ENCODE measurements around the gene MANF. TPM values are rescaled to one million over a fixed set of nuclear protein-coding genes. Genes with fewer than 3 reads are reported as not detected.

MANF gene
- total and polyA plus RNA-seq, 2 donors: 60.7 to 84.5 TPM

DNA sequence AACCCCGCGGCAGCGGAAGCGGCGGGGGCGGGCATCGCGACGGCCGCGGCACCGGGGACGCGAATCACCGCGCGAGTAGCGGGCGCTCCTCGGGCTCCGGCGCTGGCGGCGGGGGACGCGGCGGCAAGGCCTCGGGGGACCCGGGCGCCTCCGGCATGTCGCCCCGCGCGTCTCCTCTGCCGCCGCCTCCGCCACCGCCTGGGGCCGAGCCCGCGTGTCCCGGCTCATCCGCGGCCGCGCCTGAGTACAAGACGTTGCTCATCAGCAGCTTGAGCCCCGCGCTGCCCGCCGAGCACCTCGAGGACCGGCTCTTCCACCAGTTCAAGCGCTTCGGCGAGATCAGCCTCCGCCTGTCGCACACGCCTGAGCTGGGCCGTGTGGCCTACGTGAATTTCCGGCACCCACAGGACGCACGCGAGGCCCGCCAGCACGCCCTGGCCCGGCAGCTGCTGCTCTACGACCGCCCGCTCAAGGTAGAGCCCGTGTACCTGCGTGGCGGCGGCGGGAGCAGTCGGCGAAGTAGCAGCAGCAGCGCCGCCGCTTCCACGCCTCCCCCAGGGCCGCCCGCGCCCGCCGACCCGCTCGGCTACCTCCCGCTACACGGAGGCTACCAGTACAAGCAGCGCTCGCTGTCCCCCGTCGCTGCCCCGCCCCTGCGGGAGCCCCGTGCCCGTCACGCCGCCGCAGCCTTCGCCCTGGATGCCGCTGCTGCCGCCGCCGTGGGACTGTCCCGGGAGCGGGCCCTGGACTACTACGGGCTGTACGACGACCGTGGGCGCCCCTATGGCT, 6.7 kb downstream of the MANF start:
- 16% methylated on average over 115 of the region's 115 CpGs for WGBS
- Histone ChIP-seq H3K4me3 (ENCODE audit: low read length in 2 of 2) (peak overlapping the region; percentile 72 to 96), H3K27ac (ENCODE audit: low read depth in 1 of 2, low read length in 1 of 2) (peak overlapping the region; percentile 85 to 98), H3K27me3 (ENCODE audit: control insufficient read depth in 2 of 2, insufficient read depth in 1 of 2, low read length in 1 of 2) (no peaks in the 10 kb centered on the region), H3K9me3 (ENCODE audit: control insufficient read depth in 2 of 2, insufficient read depth in 1 of 2, low read length in 1 of 2) (peaks cover 2 to 16% of the 10 kb centered on the region in 2 donors), H3K4me1 (ENCODE audit: control insufficient read depth in 2 of 2, insufficient read depth in 2 of 2, low read length in 2 of 2) (peaks cover 29 to 50% of the 10 kb centered on the region in 2 donors), H3K36me3 (ENCODE audit: control insufficient read depth in 2 of 2, insufficient read depth in 2 of 2, low read length in 1 of 2) (peaks cover 66 to 77% of the 10 kb centered on the region in 2 donors)
- DNase-seq (ENCODE audit: low read depth in 6 of 9, low spot score in 9 of 9): peak in 2 of 9 donors; percentile 48 to 68

DNA sequence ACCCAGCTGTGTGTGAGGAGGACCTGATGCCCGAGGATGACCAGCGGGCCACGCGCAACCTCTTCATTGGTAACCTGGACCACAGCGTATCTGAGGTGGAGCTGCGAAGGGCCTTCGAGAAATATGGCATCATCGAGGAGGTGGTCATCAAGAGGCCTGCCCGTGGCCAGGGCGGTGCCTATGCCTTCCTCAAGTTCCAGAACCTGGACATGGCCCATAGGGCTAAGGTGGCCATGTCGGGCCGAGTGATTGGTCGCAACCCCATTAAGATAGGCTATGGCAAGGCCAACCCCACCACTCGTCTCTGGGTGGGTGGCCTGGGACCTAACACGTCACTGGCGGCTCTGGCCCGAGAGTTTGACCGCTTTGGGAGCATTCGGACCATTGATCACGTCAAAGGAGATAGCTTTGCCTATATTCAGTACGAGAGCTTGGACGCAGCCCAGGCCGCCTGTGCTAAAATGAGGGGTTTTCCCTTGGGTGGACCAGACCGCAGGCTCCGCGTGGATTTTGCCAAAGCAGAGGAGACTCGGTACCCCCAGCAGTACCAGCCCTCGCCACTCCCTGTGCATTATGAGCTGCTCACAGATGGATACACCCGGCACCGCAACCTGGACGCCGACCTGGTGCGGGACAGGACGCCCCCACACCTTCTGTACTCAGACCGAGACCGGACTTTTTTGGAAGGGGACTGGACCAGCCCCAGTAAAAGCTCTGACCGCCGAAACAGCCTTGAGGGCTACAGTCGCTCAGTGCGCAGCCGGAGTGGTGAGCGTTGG, 7.5 kb downstream of the MANF start:
- peaks cover 27 to 45% of the 10 kb centered on the region in 2 donors for H3K4me1 ChIP-seq (ENCODE audit: control insufficient read depth in 2 of 2, insufficient read depth in 2 of 2, low read length in 2 of 2)
- peaks cover 2 to 16% of the 10 kb centered on the region in 2 donors for H3K9me3 ChIP-seq (ENCODE audit: control insufficient read depth in 2 of 2, insufficient read depth in 1 of 2, low read length in 1 of 2)
- no peaks in the 10 kb centered on the region for H3K27me3 ChIP-seq (ENCODE audit: control insufficient read depth in 2 of 2, insufficient read depth in 1 of 2, low read length in 1 of 2)
- H3K4me3 ChIP-seq (ENCODE audit: low read length in 2 of 2): peak overlapping the region; percentile 72 to 96
- no peak overlapping the region for H3K27ac ChIP-seq (ENCODE audit: low read depth in 1 of 2, low read length in 1 of 2)
- DNase-seq (ENCODE audit: low read depth in 6 of 9, low spot score in 9 of 9): no peak
- 97% methylated on average over 42 of the region's 42 CpGs for WGBS
- H3K36me3 ChIP-seq (ENCODE audit: control insufficient read depth in 2 of 2, insufficient read depth in 2 of 2, low read length in 1 of 2): peaks cover 67 to 81% of the 10 kb centered on the region in 2 donors

DNA sequence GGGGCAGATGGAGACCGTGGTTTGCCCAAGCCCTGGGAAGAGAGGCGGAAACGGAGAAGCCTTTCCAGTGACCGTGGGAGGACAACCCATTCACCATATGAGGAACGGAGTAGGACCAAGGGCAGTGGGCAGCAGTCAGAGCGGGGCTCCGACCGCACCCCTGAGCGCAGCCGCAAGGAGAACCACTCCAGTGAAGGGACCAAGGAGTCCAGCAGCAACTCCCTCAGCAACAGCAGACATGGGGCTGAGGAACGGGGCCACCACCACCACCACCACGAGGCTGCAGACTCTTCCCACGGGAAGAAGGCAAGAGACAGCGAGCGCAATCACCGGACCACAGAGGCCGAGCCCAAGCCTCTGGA, 8.0 kb downstream of the MANF start:
- H3K36me3 ChIP-seq (ENCODE audit: control insufficient read depth in 2 of 2, insufficient read depth in 2 of 2, low read length in 1 of 2): peaks cover 64 to 76% of the 10 kb centered on the region in 2 donors
- DNase-seq (ENCODE audit: low read depth in 6 of 9, low spot score in 9 of 9): no peak
- H3K27me3 ChIP-seq (ENCODE audit: control insufficient read depth in 2 of 2, insufficient read depth in 1 of 2, low read length in 1 of 2): no peaks in the 10 kb centered on the region
- peaks cover 27 to 39% of the 10 kb centered on the region in 2 donors for H3K4me1 ChIP-seq (ENCODE audit: control insufficient read depth in 2 of 2, insufficient read depth in 2 of 2, low read length in 2 of 2)
- no peak overlapping the region for H3K27ac ChIP-seq (ENCODE audit: low read depth in 1 of 2, low read length in 1 of 2)
- H3K9me3 ChIP-seq (ENCODE audit: control insufficient read depth in 2 of 2, insufficient read depth in 1 of 2, low read length in 1 of 2): peaks cover 2 to 16% of the 10 kb centered on the region in 2 donors
- 98% methylated on average over 17 of the region's 17 CpGs for WGBS
- H3K4me3 ChIP-seq (ENCODE audit: low read length in 2 of 2): no peak overlapping the region

DNA sequence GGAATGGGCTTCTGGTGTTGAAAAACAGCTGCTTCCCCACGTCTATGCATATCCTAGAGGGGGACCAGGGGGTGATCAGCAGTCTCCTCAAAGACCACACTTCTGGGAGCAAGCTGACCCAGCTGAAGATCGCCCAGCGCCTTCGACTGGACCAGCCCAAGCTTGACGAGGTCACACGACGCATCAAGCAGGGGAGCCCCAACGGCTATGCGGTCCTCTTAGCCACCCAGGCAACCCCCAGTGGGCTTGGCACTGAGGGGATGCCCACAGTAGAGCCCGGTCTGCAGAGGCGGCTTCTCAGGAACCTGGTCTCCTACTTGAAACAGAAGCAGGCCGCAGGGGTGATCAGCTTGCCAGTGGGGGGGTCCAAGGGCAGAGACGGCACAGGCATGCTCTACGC, 8.5 kb downstream of the MANF start:
- H3K4me1 ChIP-seq (ENCODE audit: control insufficient read depth in 2 of 2, insufficient read depth in 2 of 2, low read length in 2 of 2): peaks cover 27 to 34% of the 10 kb centered on the region in 2 donors
- no peak overlapping the region for H3K27ac ChIP-seq (ENCODE audit: low read depth in 1 of 2, low read length in 1 of 2)
- H3K9me3 ChIP-seq (ENCODE audit: control insufficient read depth in 2 of 2, insufficient read depth in 1 of 2, low read length in 1 of 2): peaks cover 2 to 16% of the 10 kb centered on the region in 2 donors
- no peak for DNase-seq (ENCODE audit: low read depth in 6 of 9, low spot score in 9 of 9)
- H3K36me3 ChIP-seq (ENCODE audit: control insufficient read depth in 2 of 2, insufficient read depth in 2 of 2, low read length in 1 of 2): peaks cover 63 to 74% of the 10 kb centered on the region in 2 donors
- WGBS: 97% methylated on average over 14 of the region's 14 CpGs
- H3K4me3 ChIP-seq (ENCODE audit: low read length in 2 of 2): no peak overlapping the region
- H3K27me3 ChIP-seq (ENCODE audit: control insufficient read depth in 2 of 2, insufficient read depth in 1 of 2, low read length in 1 of 2): no peaks in the 10 kb centered on the region

DNA sequence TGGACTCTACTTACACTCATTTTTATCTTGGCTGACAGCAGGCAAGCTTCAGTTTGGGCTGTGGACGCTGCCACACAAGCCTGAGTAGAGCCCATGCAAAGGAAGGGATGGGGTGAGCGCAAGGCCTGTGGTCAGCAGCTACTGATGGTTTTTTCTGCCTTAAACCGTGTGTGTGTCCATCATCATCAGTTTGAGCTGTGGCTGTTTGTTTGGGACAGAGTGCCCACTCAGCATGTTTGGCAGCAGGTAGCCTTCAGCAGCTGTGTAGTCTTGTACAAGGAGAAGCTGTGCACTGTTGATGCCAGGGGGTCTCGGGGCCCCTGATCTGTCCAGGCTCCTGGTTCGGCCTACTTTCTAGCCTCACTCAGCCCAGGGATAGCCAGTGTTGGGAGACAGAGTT, 9.4 kb downstream of the MANF start:
- no peak overlapping the region for H3K4me3 ChIP-seq (ENCODE audit: low read length in 2 of 2)
- H3K4me1 ChIP-seq (ENCODE audit: control insufficient read depth in 2 of 2, insufficient read depth in 2 of 2, low read length in 2 of 2): peaks cover 27 to 28% of the 10 kb centered on the region in 2 donors
- WGBS: 97% methylated on average over 5 of the region's 5 CpGs
- DNase-seq (ENCODE audit: low read depth in 6 of 9, low spot score in 9 of 9): no peak
- no peak overlapping the region for H3K27ac ChIP-seq (ENCODE audit: low read depth in 1 of 2, low read length in 1 of 2)
- H3K36me3 ChIP-seq (ENCODE audit: control insufficient read depth in 2 of 2, insufficient read depth in 2 of 2, low read length in 1 of 2): peaks cover 65 to 76% of the 10 kb centered on the region in 2 donors
- peaks cover 2 to 16% of the 10 kb centered on the region in 2 donors for H3K9me3 ChIP-seq (ENCODE audit: control insufficient read depth in 2 of 2, insufficient read depth in 1 of 2, low read length in 1 of 2)
- no peaks in the 10 kb centered on the region for H3K27me3 ChIP-seq (ENCODE audit: control insufficient read depth in 2 of 2, insufficient read depth in 1 of 2, low read length in 1 of 2)

DNA sequence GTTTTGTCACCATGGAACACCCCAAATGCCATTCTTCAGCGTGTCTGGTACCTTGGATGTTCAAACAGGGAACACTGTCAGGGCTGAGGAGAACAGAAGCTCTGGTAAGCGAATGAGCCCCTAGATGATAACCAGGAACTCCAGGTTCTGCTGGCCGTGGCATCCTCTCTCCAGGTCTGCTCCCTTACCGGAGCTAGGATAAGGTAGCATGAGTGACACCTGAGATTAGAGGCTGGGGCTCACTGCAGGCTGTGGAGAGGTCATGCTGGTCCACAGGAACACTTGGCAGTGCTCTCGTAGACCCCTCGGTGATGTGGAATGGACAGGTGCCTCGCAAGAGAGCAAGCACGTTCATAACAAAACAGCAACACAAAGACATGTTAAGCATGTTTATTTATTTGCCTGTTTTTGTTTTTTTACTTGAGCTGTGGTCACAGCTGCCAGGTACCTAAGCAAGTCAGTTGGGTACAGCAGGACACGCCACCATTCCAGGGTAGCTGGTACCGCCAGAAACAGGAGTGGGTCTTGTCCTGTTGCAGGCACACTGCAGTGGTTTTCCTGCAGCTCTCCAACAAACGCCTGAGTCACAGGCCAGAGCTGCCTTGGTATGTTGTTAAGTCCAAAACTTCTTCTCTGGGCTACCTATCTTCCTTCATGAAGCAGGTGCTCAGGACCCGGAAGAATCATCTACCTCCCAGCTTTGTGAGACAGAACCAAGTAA, 10.6 kb downstream of the MANF start:
- no peak overlapping the region for H3K4me3 ChIP-seq (ENCODE audit: low read length in 2 of 2)
- peaks cover 2 to 13% of the 10 kb centered on the region in 2 donors for H3K9me3 ChIP-seq (ENCODE audit: control insufficient read depth in 2 of 2, insufficient read depth in 1 of 2, low read length in 1 of 2)
- WGBS: 90% methylated on average over 12 of the region's 12 CpGs
- peaks cover 68 to 75% of the 10 kb centered on the region in 2 donors for H3K36me3 ChIP-seq (ENCODE audit: control insufficient read depth in 2 of 2, insufficient read depth in 2 of 2, low read length in 1 of 2)
- no peak for DNase-seq (ENCODE audit: low read depth in 6 of 9, low spot score in 9 of 9)
- H3K27me3 ChIP-seq (ENCODE audit: control insufficient read depth in 2 of 2, insufficient read depth in 1 of 2, low read length in 1 of 2): no peaks in the 10 kb centered on the region
- H3K4me1 ChIP-seq (ENCODE audit: control insufficient read depth in 2 of 2, insufficient read depth in 2 of 2, low read length in 2 of 2): peaks cover 19 to 20% of the 10 kb centered on the region in 2 donors
- H3K27ac ChIP-seq (ENCODE audit: low read depth in 1 of 2, low read length in 1 of 2): no peak overlapping the region

DNA sequence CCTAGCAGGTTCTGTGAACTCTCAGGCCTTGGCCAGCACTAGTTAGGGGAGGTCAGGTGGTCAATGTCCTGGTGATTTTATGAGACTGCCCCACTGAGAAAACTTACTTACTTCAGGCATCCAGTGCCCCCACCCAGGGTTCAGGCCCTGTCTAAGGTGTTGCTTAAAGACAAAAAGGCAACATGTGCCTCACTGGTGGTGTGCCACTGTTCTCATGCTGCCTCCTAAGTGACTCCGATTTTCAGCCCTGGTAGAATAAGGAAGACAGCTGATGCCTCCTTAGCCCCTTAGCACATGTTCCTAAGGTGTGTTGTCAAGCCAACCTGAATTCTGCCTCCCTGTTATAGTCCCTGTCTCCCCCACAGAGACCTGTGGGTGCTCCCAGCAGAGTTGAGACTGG, 11.3 kb downstream of the MANF start:
- Histone ChIP-seq H3K4me1 (ENCODE audit: control insufficient read depth in 2 of 2, insufficient read depth in 2 of 2, low read length in 2 of 2) (peaks cover 16 to 19% of the 10 kb centered on the region in 2 donors), H3K36me3 (ENCODE audit: control insufficient read depth in 2 of 2, insufficient read depth in 2 of 2, low read length in 1 of 2) (peaks cover 69 to 79% of the 10 kb centered on the region in 2 donors), H3K27me3 (ENCODE audit: control insufficient read depth in 2 of 2, insufficient read depth in 1 of 2, low read length in 1 of 2) (no peaks in the 10 kb centered on the region), H3K27ac (ENCODE audit: low read depth in 1 of 2, low read length in 1 of 2) (no peak overlapping the region), H3K4me3 (ENCODE audit: low read length in 2 of 2) (no peak overlapping the region), H3K9me3 (ENCODE audit: control insufficient read depth in 2 of 2, insufficient read depth in 1 of 2, low read length in 1 of 2) (peaks cover 2 to 12% of the 10 kb centered on the region in 2 donors)
- WGBS: 100% methylated on average over 1 of the region's 1 CpG
- DNase-seq (ENCODE audit: low read depth in 6 of 9, low spot score in 9 of 9): no peak

DNA sequence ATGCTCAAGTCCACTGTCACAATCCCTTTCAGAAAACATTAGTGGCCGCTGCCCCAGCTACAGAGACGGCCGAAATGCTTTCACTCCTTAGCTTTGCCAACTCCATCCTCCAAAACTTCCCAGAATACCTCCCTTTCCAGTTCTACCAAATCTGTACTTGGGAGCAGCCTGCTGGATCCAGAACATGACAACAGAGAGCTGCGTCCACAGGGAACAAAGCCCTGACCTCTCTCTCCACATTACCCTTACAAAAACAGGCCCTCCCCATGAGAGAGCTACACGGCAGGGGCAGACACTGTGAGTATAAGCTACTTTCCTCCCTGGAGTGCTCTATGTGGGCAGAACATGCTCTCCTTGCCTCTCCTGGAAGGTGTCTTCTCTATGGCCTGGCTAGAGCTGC, 12.3 kb downstream of the MANF start:
- peaks cover 2 to 10% of the 10 kb centered on the region in 2 donors for H3K9me3 ChIP-seq (ENCODE audit: control insufficient read depth in 2 of 2, insufficient read depth in 1 of 2, low read length in 1 of 2)
- H3K27me3 ChIP-seq (ENCODE audit: control insufficient read depth in 2 of 2, insufficient read depth in 1 of 2, low read length in 1 of 2): no peaks in the 10 kb centered on the region
- DNase-seq (ENCODE audit: low read depth in 6 of 9, low spot score in 9 of 9): no peak
- no peak overlapping the region for H3K27ac ChIP-seq (ENCODE audit: low read depth in 1 of 2, low read length in 1 of 2)
- WGBS: 95% methylated on average over 5 of the region's 5 CpGs
- H3K4me1 ChIP-seq (ENCODE audit: control insufficient read depth in 2 of 2, insufficient read depth in 2 of 2, low read length in 2 of 2): peaks cover 13% of the 10 kb centered on the region in 2 donors
- peaks cover 69 to 85% of the 10 kb centered on the region in 2 donors for H3K36me3 ChIP-seq (ENCODE audit: control insufficient read depth in 2 of 2, insufficient read depth in 2 of 2, low read length in 1 of 2)
- no peak overlapping the region for H3K4me3 ChIP-seq (ENCODE audit: low read length in 2 of 2)

Data from thymus (tissue), 11 donors.